Measurements from ENCODE around the gene ANGEL1. TPM values are rescaled to one million over a fixed set of nuclear protein-coding genes. Genes with fewer than 3 reads are reported as not detected.

The ANGEL1 gene
- total and polyA plus RNA-seq, 2 of the 13 experiments (the other 11 are each of a cell fraction or from before 2014, with no cell fraction given): 14.3 to 20.1 TPM

GRCh38 chr14:76742966-76743365 is 69.7 kb downstream of the ANGEL1 start:
- POLR2A ChIA-PET: no interaction called here

GRCh38 chr14:76742185-76742584 is 70.5 kb downstream of the ANGEL1 start:
- CTCF ChIA-PET (ENCODE audit: low intra/inter-chr PET ratio, low total read pairs): no interaction called here
- Histone ChIP-seq H3K27ac (ENCODE audit: extremely low read length, insufficient read depth, low read length) (no peak overlapping the region), H3K9me3 (ENCODE audit: low read length) (no peaks in the 10 kb centered on the region), H4K20me1 (ENCODE audit: insufficient read depth, low read length) (no peaks in the 10 kb centered on the region), H3K4me3 (replicated peaks in 1 of 3; ENCODE audit: insufficient read depth in 1 of 3, low read depth in 2 of 3, low read length in 3 of 3) (no peak overlapping the region), H3K4me1 (ENCODE audit: insufficient read depth, low read length) (no peaks in the 10 kb centered on the region), H2AFZ (ENCODE audit: low read length) (no peak overlapping the region), H3K79me2 (ENCODE audit: insufficient read depth, low read length) (no peaks in the 10 kb centered on the region), H3K4me2 (ENCODE audit: low read depth, low read length) (no peak overlapping the region), H3K9ac (ENCODE audit: insufficient read depth, low read depth, low read length) (no peak overlapping the region), H3K36me3 (replicated peaks in 1 of 2; ENCODE audit: control insufficient read depth in 1 of 2, insufficient read depth in 2 of 2, low read length in 2 of 2) (no peaks in the 10 kb centered on the region), H3K27me3 (ENCODE audit: control insufficient read depth in 1 of 2, insufficient read depth in 2 of 2, low read length in 2 of 2) (no peaks in the 10 kb centered on the region; a peak in 1 of 5 replicates)
- POLR2A ChIA-PET: no interaction called here
- BruUV-seq (replicated peaks): no TSS peak
- in situ Hi-C loops (cut with HindIII; ENCODE audit: extremely low pct_ligation_motif_present, low pct_unique_long_range_greater_than_20kb) (no loop called here), intact Hi-C loops (cut with micrococcal nuclease; ENCODE audit: unreplicated experiment) (no loop called here)
- 45% methylated on average over 5 of the region's 6 CpGs for WGBS (ENCODE audit: low lambda C conversion rate)
- TF ChIP-seq CREM (IDR thresholded peaks at IDR 0.05): no peak
- TF ChIP-seq CREM (CRISPR knock-in tag; IDR thresholded peaks at IDR 0.05): no peak
- TF ChIP-seq ZNF33A (CRISPR knock-in tag; IDR thresholded peaks at IDR 0.05; ENCODE audit: borderline replicate concordance): no peak
- TF ChIP-seq ZNF10 (CRISPR knock-in tag; IDR thresholded peaks at IDR 0.05; ENCODE audit: borderline replicate concordance, low read depth): no peak
- no peak for TF ChIP-seq NFKB2 (CRISPR knock-in tag; IDR thresholded peaks at IDR 0.05; ENCODE audit: borderline replicate concordance)
- DNase-seq (ENCODE audit: low spot score) (no peak), FAIRE-seq (no peak), ATAC-seq (no peak)

More at GRCh38 chr14:76742966-76743365, 69.7 kb downstream of the ANGEL1 start:
- WGBS (ENCODE audit: low lambda C conversion rate): 27% methylated on average over 6 of the region's 7 CpGs
- BruUV-seq (replicated peaks): no TSS peak
- Histone ChIP-seq H3K9me3 (ENCODE audit: low read length) (no peaks in the 10 kb centered on the region), H3K9ac (ENCODE audit: insufficient read depth, low read depth, low read length) (no peak overlapping the region), H2AFZ (ENCODE audit: low read length) (no peak overlapping the region), H3K36me3 (replicated peaks in 1 of 2; ENCODE audit: control insufficient read depth in 1 of 2, insufficient read depth in 2 of 2, low read length in 2 of 2) (no peaks in the 10 kb centered on the region), H3K4me1 (ENCODE audit: insufficient read depth, low read length) (no peaks in the 10 kb centered on the region), H3K27me3 (ENCODE audit: control insufficient read depth in 1 of 2, insufficient read depth in 2 of 2, low read length in 2 of 2) (no peaks in the 10 kb centered on the region; a peak in 1 of 5 replicates), H3K79me2 (ENCODE audit: insufficient read depth, low read length) (no peaks in the 10 kb centered on the region), H4K20me1 (ENCODE audit: insufficient read depth, low read length) (no peaks in the 10 kb centered on the region), H3K4me2 (ENCODE audit: low read depth, low read length) (no peak overlapping the region), H3K27ac (ENCODE audit: extremely low read length, insufficient read depth, low read length) (no peak overlapping the region), H3K4me3 (replicated peaks in 1 of 3; ENCODE audit: insufficient read depth in 1 of 3, low read depth in 2 of 3, low read length in 3 of 3) (no peak overlapping the region)
- TF ChIP-seq FOSL2 (CRISPR knock-in tag; IDR thresholded peaks at IDR 0.05) (0 out of 2 replicates have a peak, but pooled peaks have one; percentile 27), HBP1 (CRISPR knock-in tag; IDR thresholded peaks at IDR 0.05; ENCODE audit: low read depth) (no peak)
- CTCF ChIA-PET (ENCODE audit: low intra/inter-chr PET ratio, low total read pairs): no interaction called here
- intact Hi-C loops (cut with micrococcal nuclease; ENCODE audit: unreplicated experiment): no loop called here
- ATAC-seq (no peak), DNase-seq (ENCODE audit: low spot score) (no peak), FAIRE-seq (no peak)
- in situ Hi-C loops (cut with HindIII; ENCODE audit: extremely low pct_ligation_motif_present, low pct_unique_long_range_greater_than_20kb): no loop called here

All from HepG2 (cell line).